Measurements from ENCODE around the gene PORCN.

GRCh38 chrX:48532161-48532560 is 23.4 kb downstream of the PORCN start:
- TF ChIP-seq CTCF (IDR thresholded peaks at IDR 0.05 in 2 of 3, conservative IDR thresholded peaks at IDR 0.05 in 1 of 3; ENCODE audit: borderline replicate concordance in 1 of 3, insufficient read depth in 1 of 3, low read depth in 2 of 3, low read length in 2 of 3) (no peak), REST (IDR thresholded peaks at IDR 0.05; ENCODE audit: low read depth) (no peak), ZBTB33 (IDR thresholded peaks at IDR 0.05; ENCODE audit: extremely low read depth, insufficient replicate concordance, low read length) (no peak), EGR1 (IDR thresholded peaks at IDR 0.05; ENCODE audit: low read depth) (no peak), EZH2phosphoT487 (IDR thresholded peaks at IDR 0.05; ENCODE audit: borderline replicate concordance) (no peak), POLR2A (IDR thresholded peaks at IDR 0.05; ENCODE audit: borderline replicate concordance, extremely low read depth, insufficient read depth, insufficient read length) (no peak), CBX3 (IDR thresholded peaks at IDR 0.05; ENCODE audit: low read depth) (no peak), RAD21 (IDR thresholded peaks at IDR 0.05; ENCODE audit: low read depth) (no peak)
